GM12875 (cell line): ENCODE results near the gene DHX32.
"Not testable (repeated sequence)": the region's sequence is repeated elsewhere in the genome, so short reads cannot be mapped to it uniquely, and the experiment has no call there.

Experiments
- H3K4me3 ChIP-seq: one replicate; pipeline ENCODE4 v1.5.1; 2011; ENCODE audit warnings: low read depth, low read length, control low read depth
- TF ChIP-seq, protein P1 (sequence below): IDR thresholded peaks from 2 replicates; pipeline ENCODE4 v1.5.1; 2011; ENCODE audit warnings: low read depth, mild to moderate bottlenecking, control low read depth, inconsistent platforms, low read length, moderate library complexity, borderline replicate concordance; ENCODE audit not compliant: insufficient read depth

The DHX32 gene

DNA sequence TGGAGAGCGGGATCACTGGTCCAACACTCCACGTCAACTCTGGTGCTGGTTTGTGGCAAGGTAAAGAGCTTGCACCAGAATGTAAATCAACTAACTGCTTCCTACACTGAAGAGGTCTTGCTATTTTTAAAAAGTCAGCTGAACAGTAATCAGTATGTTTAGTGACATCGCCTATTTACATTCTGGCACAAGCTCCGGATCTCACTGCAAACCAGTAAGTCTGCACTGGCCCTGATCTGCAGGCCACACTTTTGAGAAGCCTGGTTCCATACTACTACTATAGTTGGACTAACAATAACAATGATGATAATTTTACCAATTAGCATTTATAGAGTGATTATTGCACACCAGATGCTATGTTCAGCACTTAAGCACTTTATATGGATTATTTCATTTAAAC lies 8.3 kb upstream of the DHX32 start:
- H3K4me3 ChIP-seq: not testable (repeated sequence)

DNA sequence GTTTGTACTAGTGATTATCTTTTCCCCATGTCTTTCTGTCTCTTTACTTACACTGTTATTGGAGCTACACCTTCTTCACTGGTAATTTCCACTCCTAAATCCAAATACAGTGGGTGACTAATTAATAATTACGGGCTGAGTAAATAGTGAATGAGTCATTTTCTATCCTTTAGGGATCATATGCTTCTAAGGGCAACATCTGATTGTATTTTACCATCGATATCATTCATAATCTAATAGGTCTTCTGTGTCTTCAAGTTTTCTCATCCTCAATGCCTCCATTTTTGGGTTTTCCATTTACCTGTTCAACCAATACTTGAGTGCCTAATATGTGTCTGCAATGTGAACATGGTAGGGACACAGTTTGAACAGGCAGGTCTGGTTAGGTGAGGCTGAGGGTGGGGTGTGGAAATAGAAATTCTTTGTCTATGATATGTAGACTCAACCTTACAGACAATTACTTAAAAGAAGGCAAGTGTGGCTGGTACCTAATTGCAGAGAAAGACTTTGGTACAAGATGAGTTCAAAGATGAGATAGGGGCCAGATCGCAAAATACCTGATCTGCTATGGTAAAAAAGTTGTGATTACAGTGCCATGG lies 5.9 kb upstream of the DHX32 start:
- TF ChIP-seq, protein P1, sequence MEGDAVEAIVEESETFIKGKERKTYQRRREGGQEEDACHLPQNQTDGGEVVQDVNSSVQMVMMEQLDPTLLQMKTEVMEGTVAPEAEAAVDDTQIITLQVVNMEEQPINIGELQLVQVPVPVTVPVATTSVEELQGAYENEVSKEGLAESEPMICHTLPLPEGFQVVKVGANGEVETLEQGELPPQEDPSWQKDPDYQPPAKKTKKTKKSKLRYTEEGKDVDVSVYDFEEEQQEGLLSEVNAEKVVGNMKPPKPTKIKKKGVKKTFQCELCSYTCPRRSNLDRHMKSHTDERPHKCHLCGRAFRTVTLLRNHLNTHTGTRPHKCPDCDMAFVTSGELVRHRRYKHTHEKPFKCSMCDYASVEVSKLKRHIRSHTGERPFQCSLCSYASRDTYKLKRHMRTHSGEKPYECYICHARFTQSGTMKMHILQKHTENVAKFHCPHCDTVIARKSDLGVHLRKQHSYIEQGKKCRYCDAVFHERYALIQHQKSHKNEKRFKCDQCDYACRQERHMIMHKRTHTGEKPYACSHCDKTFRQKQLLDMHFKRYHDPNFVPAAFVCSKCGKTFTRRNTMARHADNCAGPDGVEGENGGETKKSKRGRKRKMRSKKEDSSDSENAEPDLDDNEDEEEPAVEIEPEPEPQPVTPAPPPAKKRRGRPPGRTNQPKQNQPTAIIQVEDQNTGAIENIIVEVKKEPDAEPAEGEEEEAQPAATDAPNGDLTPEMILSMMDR: no peak
- no peak overlapping the region for H3K4me3 ChIP-seq

DNA sequence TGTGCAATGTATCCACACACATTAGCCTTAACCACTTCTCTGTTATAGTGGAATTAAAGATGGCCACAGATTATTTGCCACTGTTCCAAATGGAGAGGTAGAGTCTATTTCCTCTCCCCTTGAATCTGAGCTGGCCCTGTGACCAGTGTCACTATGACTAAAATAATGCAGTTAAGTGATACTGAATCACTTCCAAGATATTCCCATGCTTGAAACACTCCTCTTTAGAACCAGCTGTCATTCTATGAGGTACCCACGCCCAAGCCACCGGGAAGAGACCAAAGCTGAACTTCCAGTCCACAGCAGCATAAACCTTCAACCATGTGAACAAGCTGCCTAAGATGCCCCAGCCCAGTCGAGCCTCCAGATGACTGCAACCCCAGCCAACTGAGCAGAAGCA lies 2.1 kb upstream of the DHX32 start:
- TF ChIP-seq, protein P1: no peak
- H3K4me3 ChIP-seq: no peak overlapping the region

DNA sequence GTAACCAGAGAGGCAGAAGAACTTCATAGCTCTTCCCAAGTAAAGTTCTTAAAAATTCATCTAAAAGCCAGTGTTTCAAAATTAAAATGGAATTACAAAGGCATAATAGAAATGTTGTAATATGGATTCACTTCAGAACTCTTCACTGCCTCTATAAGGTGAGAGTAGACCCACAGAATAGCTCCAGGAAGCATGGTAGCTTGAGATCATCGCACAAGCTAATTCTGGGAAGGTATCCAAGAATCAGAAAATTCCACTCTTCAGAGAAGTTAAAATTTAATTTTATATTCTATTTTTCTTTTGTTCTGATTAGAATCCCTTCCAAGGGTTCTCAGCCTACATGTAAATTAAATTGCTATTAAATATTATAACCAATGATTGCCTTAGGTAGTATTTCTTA lies 1.5 kb upstream of the DHX32 start:
- TF ChIP-seq, protein P1: no peak
- no peak overlapping the region for H3K4me3 ChIP-seq

DNA sequence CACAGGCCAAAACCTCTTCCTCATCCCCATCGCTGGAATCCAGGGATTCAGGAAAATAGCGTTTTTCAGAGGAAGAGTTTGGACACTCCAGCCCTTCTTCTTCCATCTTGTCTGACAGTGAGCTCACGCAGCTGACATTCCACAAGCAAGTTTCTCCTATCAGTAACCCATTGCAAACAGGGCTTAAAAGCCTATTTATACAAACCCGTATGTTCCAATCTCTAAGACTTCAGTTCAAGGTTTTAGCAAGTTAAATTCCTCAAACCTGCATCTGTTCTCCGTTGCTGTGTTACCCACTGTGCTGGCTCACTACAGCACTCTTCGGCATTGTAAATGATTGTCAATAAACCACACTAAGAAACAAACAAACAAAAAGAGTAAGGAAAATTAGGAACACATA lies 373 bp downstream of the DHX32 start:
- TF ChIP-seq, protein P1: no peak
- H3K4me3 ChIP-seq: no peak overlapping the region

DNA sequence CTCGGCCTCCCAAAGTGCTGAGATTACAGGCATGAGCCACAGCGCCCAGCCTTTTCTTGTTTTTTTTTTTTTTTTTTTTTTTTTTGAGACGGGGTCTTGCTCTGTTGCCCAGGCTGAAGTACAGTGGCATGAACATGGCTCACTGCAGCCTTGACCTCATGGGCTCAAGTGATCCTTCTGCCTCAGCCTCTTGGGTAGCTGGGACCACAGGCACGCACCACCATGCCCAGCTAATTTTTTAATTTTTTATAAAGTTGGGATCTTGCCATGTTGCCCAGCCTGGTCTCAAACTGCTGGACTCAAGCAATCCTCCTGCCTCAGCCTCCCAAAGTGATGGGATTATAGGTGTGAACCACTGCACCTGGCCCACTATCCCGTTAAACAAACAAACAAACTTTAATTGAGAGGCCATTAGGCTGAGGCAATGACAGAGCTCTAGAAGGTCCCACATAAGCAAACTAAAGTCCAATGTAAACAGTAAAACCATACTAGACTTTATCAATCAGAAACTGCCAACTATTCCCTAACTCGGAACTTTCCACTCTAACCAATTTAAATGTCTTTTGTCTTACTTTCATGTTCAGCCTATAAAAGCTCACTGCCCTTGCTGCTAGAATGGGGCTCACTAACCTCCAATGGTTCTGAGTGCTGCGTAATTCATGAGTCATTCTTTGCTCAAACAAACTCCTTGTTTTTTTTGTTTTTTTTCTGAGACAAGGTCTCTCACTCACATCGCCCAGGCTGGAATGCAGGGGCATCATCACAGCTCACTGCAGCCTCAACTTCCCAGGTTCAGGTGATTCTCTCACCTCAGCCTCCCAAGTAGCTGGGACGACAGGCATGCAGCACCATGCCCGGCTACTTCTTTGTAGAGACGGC lies 1.9 kb downstream of the DHX32 start:
- H3K4me3 ChIP-seq: no peak overlapping the region
- TF ChIP-seq, protein P1: no peak

DNA sequence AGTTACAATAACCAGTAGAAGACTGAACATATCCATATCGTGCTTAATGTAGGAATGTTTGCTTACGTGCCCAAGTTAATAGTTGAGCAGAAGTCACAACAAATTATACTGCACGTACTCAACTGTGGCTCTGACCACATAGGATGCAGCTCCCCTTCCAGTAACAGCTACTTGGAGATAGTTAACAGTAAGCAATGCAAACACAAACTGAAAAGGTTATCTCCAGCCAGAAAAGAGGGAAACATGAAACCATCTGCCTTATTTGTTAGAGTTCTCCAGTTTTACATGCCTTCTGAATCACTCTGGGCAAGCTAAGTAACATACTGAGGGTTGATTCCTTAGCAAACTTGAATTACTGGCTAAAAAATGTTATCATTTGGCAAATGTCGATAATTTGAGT lies 9.8 kb downstream of the DHX32 start:
- H3K4me3 ChIP-seq: no peak overlapping the region
- TF ChIP-seq, protein P1: no peak
